PC-3 (cell line): ENCODE results near the gene OR5K4. TPM values are rescaled to one million over a fixed set of nuclear protein-coding genes. Genes with fewer than 3 reads are reported as not detected.
A peak's percentile ranks its signal among the peaks of the same experiment; 100 is the strongest.

ENCODE experiments used
- ATAC-seq: fragments of 200-7000 bp; cut with Tn5 transposase; 2 replicates; pipeline ENCODE4 v1.9.1; 2020; ENCODE audit warnings: mild to moderate bottlenecking, moderate library complexity
- BruUV-seq: library from RNA; stranded (reverse); fragments of 400-500 nt; replicated peaks from 2 replicates; lab custom pipeline; 2021; lab: Mats Ljungman, UMichigan
- CTCF ChIA-PET: fragments of 300-600 bp; sonication (Branson Sonifier 250); formaldehyde crosslinking; loops from one replicate; lab custom pipeline; 2022; ENCODE audit warnings: antibody characterized with exemption; lab: Charles Lee
- POLR2A ChIA-PET: fragments of 300-600 bp; sonication (Branson Sonifier 250); formaldehyde crosslinking; loops from one replicate; lab custom pipeline; 2022; ENCODE audit warnings: antibody characterized with exemption; ENCODE audit not compliant: unreplicated experiment; lab: Charles Lee
- DNase-seq: peaks from one replicate; pipeline ENCODE4 v3.0.0-alpha.2; 2015
- H2AFZ ChIP-seq: fragments of 300-600 bp; sonication (generic); 2 replicates; pipeline ENCODE4 v1.6.0; 2016; ENCODE audit warnings: antibody characterized with exemption, low read length
- H3F3A ChIP-seq: fragments of 300-600 bp; sonication (generic); one replicate; pipeline ENCODE4 v1.6.0; 2017; ENCODE audit warnings: antibody characterized with exemption, low read length, control low read depth, mild to moderate bottlenecking; ENCODE audit not compliant: unreplicated experiment
- H3K27ac ChIP-seq: fragments of 300-600 bp; sonication (generic); 2 replicates; pipeline ENCODE4 v1.5.1; 2016; ENCODE audit warnings: mild to moderate bottlenecking, low read length
- H3K27me3 ChIP-seq: fragments of 300-600 bp; sonication (generic); 2 replicates; pipeline ENCODE4 v1.6.1; 2016; ENCODE audit warnings: low read length, mixed read lengths
- H3K36me3 ChIP-seq: fragments of 300-600 bp; sonication (generic); 2 replicates; pipeline ENCODE4 v1.6.1; 2016; ENCODE audit warnings: low read depth, mixed run types, low read length, mixed read lengths
- H3K4me1 ChIP-seq: fragments of 300-600 bp; sonication (generic); 2 replicates; pipeline ENCODE4 v1.5.1; 2016; ENCODE audit warnings: low read length; ENCODE audit not compliant: insufficient read depth
- H3K4me2 ChIP-seq: fragments of 300-600 bp; sonication (generic); 2 replicates; pipeline ENCODE4 v1.6.0; 2016; ENCODE audit warnings: low read length
- H3K4me3 ChIP-seq: fragments of 300-600 bp; sonication (generic); 2 replicates; pipeline ENCODE4 v1.5.1; 2016; ENCODE audit warnings: mild to moderate bottlenecking, low read length, mixed read lengths
- H3K79me2 ChIP-seq: fragments of 300-600 bp; sonication (generic); 2 replicates; pipeline ENCODE4 v1.6.1; 2017; ENCODE audit warnings: low read length, mixed read lengths
- H3K9ac ChIP-seq: fragments of 300-600 bp; sonication (generic); 2 replicates; pipeline ENCODE4 v1.6.0; 2016; ENCODE audit warnings: mild to moderate bottlenecking, low read length
- H3K9me2 ChIP-seq: fragments of 300-600 bp; sonication (generic); replicated peaks from 2 replicates; pipeline ENCODE4 v1.6.1; 2016; ENCODE audit warnings: mixed run types, low read length, mixed read lengths
- H3K9me3 ChIP-seq: fragments of 300-600 bp; sonication (generic); 2 replicates; pipeline ENCODE4 v1.6.1; 2016; ENCODE audit warnings: low read length, mixed read lengths
- H4K20me1 ChIP-seq: fragments of 300-600 bp; sonication (generic); 2 replicates; pipeline ENCODE4 v1.6.1; 2016; ENCODE audit warnings: low read length, mixed read lengths
- CTCF ChIP-seq: fragments of 300-600 bp; sonication (generic); conservative IDR thresholded peaks from 2 replicates; pipeline ENCODE4 v1.5.1; 2017; ENCODE audit warnings: antibody characterized with exemption, low read depth, mild to moderate bottlenecking, low read length
- EZH2 ChIP-seq: fragments of 300-600 bp; sonication (generic); IDR thresholded peaks from one replicate; pipeline ENCODE4 v1.6.1; 2017; ENCODE audit warnings: antibody characterized with exemption, mild to moderate bottlenecking, low read length; ENCODE audit not compliant: unreplicated experiment
- EZH2phosphoT487 ChIP-seq: fragments of 300-600 bp; sonication (generic); IDR thresholded peaks from 2 replicates; pipeline ENCODE4 v1.6.1; 2018; ENCODE audit warnings: mild to moderate bottlenecking, antibody characterized with exemption, low read length, borderline replicate concordance
- intact Hi-C: fragments of 100-400 bp; cut with micrococcal nuclease; formaldehyde crosslinking; loops from 2 replicates; pipeline ENCODE4 v1.9.0; 2023
- total RNA-seq: library from RNA; depleted of rRNA; stranded (reverse); fragments of >200 nt; gene quantifications from 2 replicates; pipeline ENCODE4 v1.2.3, GENCODE V29; 2014

OR5K4 gene
- total RNA-seq, 1 experiment from 2014 or later = not detected

- ATAC-seq (no peak), DNase-seq (no peak)
- BruUV-seq = no TSS peak
- Histone ChIP-seq H3K79me2 (no peaks in the 10 kb centered on the region), H3K4me2 (no peak overlapping the region), H3K27ac (no peak overlapping the region), H3K9ac (no peak overlapping the region), H3K4me1 (no peaks in the 10 kb centered on the region), H3K27me3 (peaks cover 5% of the 10 kb centered on the region), H4K20me1 (no peaks in the 10 kb centered on the region), H3K9me2 (no peaks in the 10 kb centered on the region), H3K36me3 (no peaks in the 10 kb centered on the region), H3F3A (no peaks in the 10 kb centered on the region), H3K9me3 (no peaks in the 10 kb centered on the region), H3K4me3 (no peak overlapping the region), H2AFZ (no peak overlapping the region)
- TF ChIP-seq CTCF (no peak), EZH2 (no peak), EZH2phosphoT487 (no peak)
- ChIA-PET CTCF (no interaction called here), POLR2A (no interaction called here)
- intact Hi-C loops = loop anchor here (1.0 kb wide), 1 partner anchor 213 kb away; no protein-coding TSS in a partner anchor
Measured at GRCh38 chr3:98360681-98361080, 7.0 kb downstream of the OR5K4 start.

- Histone ChIP-seq H3K4me1 (no peaks in the 10 kb centered on the region), H3K4me2 (no peak overlapping the region), H4K20me1 (no peaks in the 10 kb centered on the region), H3K9ac (no peak overlapping the region), H3K27me3 (peaks cover 5% of the 10 kb centered on the region), H3K79me2 (no peaks in the 10 kb centered on the region), H3K36me3 (no peaks in the 10 kb centered on the region), H3K9me2 (no peaks in the 10 kb centered on the region), H3K27ac (no peak overlapping the region), H2AFZ (no peak overlapping the region), H3K4me3 (no peak overlapping the region), H3F3A (no peaks in the 10 kb centered on the region), H3K9me3 (no peaks in the 10 kb centered on the region)
- no peak for TF ChIP-seq EZH2
- TF ChIP-seq EZH2phosphoT487 = no peak
- TF ChIP-seq CTCF = no peak
- ChIA-PET POLR2A (no interaction called here), CTCF (no interaction called here)
- intact Hi-C loops = no loop called here
- no TSS peak for BruUV-seq
- ATAC-seq (no peak), DNase-seq (no peak)
Measured at GRCh38 chr3:98361289-98361688, 7.6 kb downstream of the OR5K4 start.

- Histone ChIP-seq H3K36me3 (no peaks in the 10 kb centered on the region), H4K20me1 (no peaks in the 10 kb centered on the region), H3K9me3 (no peaks in the 10 kb centered on the region), H3F3A (no peaks in the 10 kb centered on the region), H3K4me3 (no peak overlapping the region), H2AFZ (no peak overlapping the region), H3K79me2 (no peaks in the 10 kb centered on the region), H3K9me2 (no peaks in the 10 kb centered on the region), H3K4me2 (no peak overlapping the region), H3K9ac (no peak overlapping the region), H3K4me1 (no peaks in the 10 kb centered on the region), H3K27ac (no peak overlapping the region), H3K27me3 (peaks cover 8% of the 10 kb centered on the region; the same call in 1 of the 2 replicates)
- no TSS peak for BruUV-seq
- DNase-seq (peak; percentile 27), ATAC-seq (0 out of 2 replicates have a peak, but pooled peaks have one; percentile 13)
- intact Hi-C loops = no loop called here
- CTCF ChIA-PET = no interaction called here
- POLR2A ChIA-PET = no interaction called here
- peak; percentile 20; the same call in 1 of the 2 replicates for TF ChIP-seq CTCF
- TF ChIP-seq EZH2 = no peak
- TF ChIP-seq EZH2phosphoT487 = no peak
Measured at GRCh38 chr3:98367464-98368246, 14.0 kb downstream of the OR5K4 start.
